Stromal cell of bone marrow (primary cell): Measurements from ENCODE around the gene FMNL1.
"Not testable (repeated sequence)": the region's sequence is repeated elsewhere in the genome, so short reads cannot be mapped to it uniquely, and the experiment has no call there.

Experiments used
- DNase-seq: peaks from one replicate; pipeline ENCODE4 v3.0.0-alpha.2; 2012; ENCODE audit warnings: low read depth

Gene FMNL1

GRCh38 chr17:45236282-45236606 lies 14.6 kb downstream of the FMNL1 start:
- DNase-seq = no peak

- DNase-seq = no peak
Observed at GRCh38 chr17:45237686-45238085, 16.0 kb downstream of the FMNL1 start.

GRCh38 chr17:45238155-45238774 lies 16.6 kb downstream of the FMNL1 start:
- no peak for DNase-seq

GRCh38 chr17:45240905-45241327 lies 19.2 kb downstream of the FMNL1 start:
- DNase-seq = no peak

GRCh38 chr17:45241328-45242028 lies 19.8 kb downstream of the FMNL1 start:
- DNase-seq = no peak

GRCh38 chr17:45242029-45242414 lies 20.3 kb downstream of the FMNL1 start:
- DNase-seq = no peak

- DNase-seq = no peak
Observed at GRCh38 chr17:45243750-45244149, 22.1 kb downstream of the FMNL1 start.

- no peak for DNase-seq
Observed at GRCh38 chr17:45244725-45245656, 23.3 kb downstream of the FMNL1 start.

- no peak for DNase-seq
Observed at GRCh38 chr17:45246338-45246737, 24.7 kb downstream of the FMNL1 start.

- DNase-seq = no peak
Observed at GRCh38 chr17:45246861-45247428, 25.3 kb downstream of the FMNL1 start.

- no peak for DNase-seq
Observed at GRCh38 chr17:45247429-45248131, 25.9 kb downstream of the FMNL1 start.

GRCh38 chr17:45248132-45248957 lies 26.7 kb downstream of the FMNL1 start:
- DNase-seq = no peak

GRCh38 chr17:45251931-45252330 lies 30.2 kb downstream of the FMNL1 start:
- no peak for DNase-seq

GRCh38 chr17:45253237-45253636 lies 31.6 kb downstream of the FMNL1 start:
- not testable (repeated sequence) for DNase-seq

GRCh38 chr17:45253879-45254278 lies 32.2 kb downstream of the FMNL1 start:
- no peak for DNase-seq

GRCh38 chr17:45255358-45255757 lies 33.7 kb downstream of the FMNL1 start:
- DNase-seq = no peak

- DNase-seq = no peak
Observed at GRCh38 chr17:45256114-45256966, 34.7 kb downstream of the FMNL1 start.

GRCh38 chr17:45257115-45257514 lies 35.4 kb downstream of the FMNL1 start:
- DNase-seq = no peak

GRCh38 chr17:45258981-45259380 lies 37.3 kb downstream of the FMNL1 start:
- no peak for DNase-seq

GRCh38 chr17:45260204-45260783 lies 38.6 kb downstream of the FMNL1 start:
- no peak for DNase-seq
